ENCODE data around the gene PRSS57.

DNA sequence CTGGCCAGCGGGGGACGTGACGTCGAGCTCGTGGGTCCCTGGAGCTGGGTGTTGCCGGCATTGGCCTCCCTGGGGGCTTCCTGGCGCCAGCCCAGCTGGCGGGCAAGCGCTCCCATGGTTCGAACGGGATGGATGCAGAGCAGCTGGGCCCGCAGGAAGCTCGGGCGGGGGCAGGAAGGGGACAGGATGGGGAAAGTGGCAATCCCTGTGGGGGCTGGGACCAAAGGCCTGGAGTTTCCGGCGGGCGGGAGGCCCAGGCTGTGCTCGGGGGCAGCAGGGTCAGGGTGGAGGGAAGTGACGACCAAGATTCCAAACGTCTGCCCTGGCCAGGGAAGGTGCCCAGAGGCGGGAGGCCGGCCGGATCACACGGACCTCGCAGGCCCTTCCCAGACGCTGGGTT lies 32.8 kb upstream of the PRSS57 start:
- no peak for TF ChIP-seq POLR2A (IDR thresholded peaks at IDR 0.05)
- TF ChIP-seq CTCF (IDR thresholded peaks at IDR 0.05), result no peak

Measured in tibial nerve (tissue), 3 donors.